Vagina (tissue), 2 donors: ENCODE measurements around the gene OR52A1.

ENCODE experiments used
- CTCF ChIP-seq, 3 experiments: fragments of 450-650 bp in 2 of 3; fragments of 200-600 bp in 1 of 3; sonication (generic) in 1 of 3; IDR thresholded peaks; one replicate each; pipeline ENCODE4 v1.5.1; 2017 to 2019; ENCODE audit warnings: antibody characterized with exemption in 3 of 3, mild to moderate bottlenecking in 2 of 3, moderate library complexity in 2 of 3
- POLR2A ChIP-seq, 2 donors: fragments of 450-650 bp; IDR thresholded peaks; one replicate each; pipeline ENCODE4 v1.6.1; 2017; ENCODE audit warnings: antibody characterized with exemption in 2 of 2, mild to moderate bottlenecking in 2 of 2, moderate library complexity in 2 of 2

- TF ChIP-seq CTCF (IDR thresholded peaks at IDR 0.05), result no peak
- no peak for TF ChIP-seq POLR2A (IDR thresholded peaks at IDR 0.05)
These were observed 23.7 kb upstream of the OR52A1 start for GRCh38 chr11:5178046-5178837.
